CD4-positive, alpha-beta T cell treated with Interleukin-15 for 4 hours (primary cell): ENCODE results near the gene PIK3R5.

Source experiments
- DNase-seq: peaks from one replicate; pipeline ENCODE4 v3.0.0-alpha.2; 2020; ENCODE audit warnings: low spot score

Gene PIK3R5

DNA sequence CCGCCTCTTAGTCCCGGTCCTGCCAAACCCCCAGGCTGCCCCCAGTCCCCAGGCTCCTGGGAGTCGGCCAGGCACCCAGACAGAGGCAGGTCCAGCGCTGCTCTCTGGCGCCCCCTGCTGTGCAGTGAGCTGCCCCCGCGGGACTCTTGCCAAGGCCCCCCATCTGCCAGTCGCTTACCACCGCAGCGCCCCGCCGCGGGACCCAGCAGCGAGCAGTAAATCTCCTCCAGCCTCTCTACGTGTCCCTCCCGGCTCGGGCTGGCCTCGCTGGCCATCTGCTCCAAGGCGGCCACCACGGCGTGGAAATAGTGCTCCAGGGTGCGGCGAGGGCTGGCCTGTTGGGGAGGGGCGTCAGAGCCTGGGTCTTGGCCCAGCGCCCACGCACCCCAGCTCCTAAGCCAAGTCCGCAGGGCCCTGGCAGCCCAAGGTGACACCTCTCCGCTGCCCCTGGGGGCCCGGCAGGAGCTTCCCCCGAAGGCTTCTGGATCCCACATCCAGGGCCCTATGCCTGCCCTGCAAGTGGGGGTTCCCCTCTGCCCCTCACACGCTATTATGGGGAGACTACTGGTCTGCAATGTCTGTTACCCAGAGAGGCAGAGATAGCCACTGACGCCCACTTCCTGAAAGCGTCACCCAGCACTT, 132.7 kb downstream of the PIK3R5 start:
- DNase-seq: no peak

DNA sequence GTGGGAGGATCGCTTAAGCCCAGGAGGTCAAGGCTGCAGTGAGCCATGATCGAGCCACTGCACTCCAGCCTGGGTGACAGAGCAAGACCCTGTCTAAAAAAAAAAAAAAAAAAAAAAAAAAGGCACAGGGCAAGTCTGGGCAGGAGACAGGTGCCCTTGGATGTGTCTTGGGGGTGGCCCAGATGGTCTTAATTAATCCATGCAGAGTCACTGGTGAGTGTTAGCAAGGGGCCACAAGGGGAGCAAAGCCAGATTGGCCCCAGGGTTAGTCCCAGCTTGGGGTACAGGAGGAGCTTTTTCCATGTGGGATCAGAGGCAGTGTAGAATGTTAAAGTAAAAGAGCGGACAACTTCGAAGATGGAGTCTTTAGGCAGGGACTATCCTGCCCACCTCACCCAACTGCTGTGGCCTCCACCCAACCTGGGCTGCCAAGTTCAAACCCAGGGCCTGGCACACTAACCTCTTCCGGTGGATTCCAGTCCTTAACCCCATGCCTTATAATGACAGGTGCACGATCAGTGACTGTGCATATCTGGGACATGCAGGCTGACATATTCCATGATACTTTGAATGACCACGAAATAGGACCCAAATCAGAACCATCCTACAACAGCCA, 134.2 kb downstream of the PIK3R5 start:
- DNase-seq: no peak

GRCh38 chr17:8830141-8830540, 135.4 kb downstream of the PIK3R5 start:
- no peak for DNase-seq

GRCh38 chr17:8829036-8829941, 136.2 kb downstream of the PIK3R5 start:
- no peak for DNase-seq
